ENCODE data around the gene LGMN.
"Not testable (repeated sequence)": the region's sequence is repeated elsewhere in the genome, so short reads cannot be mapped to it uniquely, and the experiment has no call there.

LGMN gene

DNA sequence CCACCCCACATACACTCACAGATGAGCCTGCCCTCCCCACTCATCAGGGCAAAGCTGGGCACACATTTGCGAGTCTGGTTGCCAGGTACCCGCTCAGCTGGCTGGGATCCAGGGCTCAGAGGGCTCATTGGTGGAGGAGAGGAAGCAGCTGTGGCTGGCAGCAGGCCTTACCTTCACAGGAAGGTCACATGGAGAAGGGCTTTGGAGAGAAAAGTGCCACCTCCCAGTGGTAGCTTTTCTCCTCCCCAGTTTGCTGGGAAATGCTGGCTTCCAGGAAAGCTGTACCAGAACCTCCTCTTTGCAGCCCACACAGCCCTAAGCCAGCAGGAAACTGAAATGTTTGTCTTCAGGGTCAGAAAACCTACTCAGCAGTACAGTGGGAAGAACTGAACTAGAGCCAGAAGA, 55.6 kb downstream of the LGMN start:
- DNase-seq, result peak; percentile 72

GRCh38 chr14:92690171-92691011, 58.0 kb downstream of the LGMN start:
- DNase-seq, result peak; percentile 78

GRCh38 chr14:92688434-92689375, 59.7 kb downstream of the LGMN start:
- DNase-seq, result no peak

GRCh38 chr14:92687681-92688433, 60.6 kb downstream of the LGMN start:
- DNase-seq, result no peak

- DNase-seq, result peak; percentile 41
Observed at GRCh38 chr14:92686900-92687427, 61.5 kb downstream of the LGMN start.

- no peak for DNase-seq
Observed at GRCh38 chr14:92686411-92686899, 62.0 kb downstream of the LGMN start.

GRCh38 chr14:92685784-92686355, 62.6 kb downstream of the LGMN start:
- DNase-seq, result no peak

GRCh38 chr14:92684801-92685560, 63.4 kb downstream of the LGMN start:
- DNase-seq, result no peak

- DNase-seq, result no peak
Observed at GRCh38 chr14:92683041-92683440, 65.4 kb downstream of the LGMN start.

DNA sequence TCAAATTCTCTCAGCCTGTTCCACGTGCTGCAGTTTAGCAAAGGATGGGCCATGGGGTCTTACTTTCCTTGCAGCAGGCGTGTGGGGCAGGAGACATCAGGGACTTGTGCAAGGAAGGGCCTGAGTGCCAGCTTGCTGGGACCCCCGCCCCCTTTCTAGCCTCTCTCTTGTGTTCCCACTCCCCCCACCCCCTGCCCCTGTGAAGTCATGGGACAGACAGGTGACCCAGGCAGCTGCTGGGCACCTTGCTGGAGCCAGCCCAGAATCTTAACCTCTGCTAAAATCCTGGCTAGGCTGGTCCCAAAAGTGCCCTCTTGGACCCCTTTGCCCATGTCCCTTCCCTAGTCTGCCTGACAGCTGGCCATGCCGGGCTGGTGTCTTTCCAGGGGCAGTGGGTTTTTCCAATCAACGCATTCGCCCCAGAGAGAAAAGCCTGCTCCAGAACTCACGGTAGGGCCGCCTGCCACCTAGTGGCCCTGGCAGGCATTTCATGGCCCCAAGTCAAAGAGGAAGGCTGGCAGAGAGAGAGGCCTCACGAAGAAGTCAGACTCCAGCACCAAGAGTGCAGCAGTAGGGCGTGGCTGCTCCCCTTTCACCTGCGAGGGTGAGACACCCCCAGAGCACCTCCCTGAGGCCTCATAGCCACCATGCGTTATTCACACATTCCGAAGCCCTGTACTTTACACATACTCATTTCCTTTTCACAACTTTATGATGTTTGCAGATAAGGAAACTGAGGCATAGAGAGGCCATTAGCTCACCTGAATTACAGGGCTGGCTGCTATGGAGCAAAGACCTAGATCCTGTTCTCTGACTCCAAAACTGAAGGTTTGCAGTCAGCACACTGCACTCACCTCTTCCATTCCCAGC, 67.4 kb downstream of the LGMN start:
- DNase-seq, result peak; percentile 91

GRCh38 chr14:92680330-92680729, 68.1 kb downstream of the LGMN start:
- DNase-seq, result not testable (repeated sequence)

DNA sequence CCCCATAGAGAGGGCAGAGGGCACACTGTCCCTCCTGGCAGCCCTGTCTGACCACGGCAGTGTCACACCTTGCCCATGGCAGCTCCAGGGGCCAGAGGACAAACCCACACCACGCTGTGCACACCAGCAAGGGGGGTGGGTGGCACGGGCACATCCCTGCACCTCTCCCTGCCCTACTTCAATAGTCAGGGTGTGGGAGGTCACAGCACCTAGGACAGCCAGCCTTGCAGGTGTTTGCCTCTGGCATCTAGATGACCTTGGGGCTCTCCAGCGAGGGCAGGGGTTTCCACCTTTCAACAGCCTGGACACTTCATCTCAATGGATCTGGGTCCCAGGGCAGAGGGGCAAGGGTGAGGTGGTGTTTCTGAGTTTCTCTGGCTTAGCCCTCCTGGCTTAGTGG, 69.2 kb downstream of the LGMN start:
- DNase-seq, result no peak

GRCh38 chr14:92678766-92679165, 69.7 kb downstream of the LGMN start:
- no peak for DNase-seq

DNA sequence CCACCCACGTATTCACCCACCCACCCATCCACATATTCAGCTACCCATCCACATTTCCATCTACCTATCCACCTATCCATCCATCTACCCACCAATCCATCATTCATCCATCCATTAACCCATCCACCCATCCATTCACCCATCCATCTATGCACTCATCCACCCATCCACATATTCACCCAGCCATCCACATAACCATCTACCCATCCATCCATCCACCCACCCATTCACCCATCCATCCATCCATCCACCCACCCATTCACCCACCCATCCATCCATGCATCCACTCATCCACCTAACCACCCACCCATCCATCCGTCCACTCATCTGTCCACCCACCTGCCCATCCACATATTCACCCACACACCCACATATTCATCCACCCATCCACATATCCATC, 70.5 kb downstream of the LGMN start:
- no peak for DNase-seq

DNA sequence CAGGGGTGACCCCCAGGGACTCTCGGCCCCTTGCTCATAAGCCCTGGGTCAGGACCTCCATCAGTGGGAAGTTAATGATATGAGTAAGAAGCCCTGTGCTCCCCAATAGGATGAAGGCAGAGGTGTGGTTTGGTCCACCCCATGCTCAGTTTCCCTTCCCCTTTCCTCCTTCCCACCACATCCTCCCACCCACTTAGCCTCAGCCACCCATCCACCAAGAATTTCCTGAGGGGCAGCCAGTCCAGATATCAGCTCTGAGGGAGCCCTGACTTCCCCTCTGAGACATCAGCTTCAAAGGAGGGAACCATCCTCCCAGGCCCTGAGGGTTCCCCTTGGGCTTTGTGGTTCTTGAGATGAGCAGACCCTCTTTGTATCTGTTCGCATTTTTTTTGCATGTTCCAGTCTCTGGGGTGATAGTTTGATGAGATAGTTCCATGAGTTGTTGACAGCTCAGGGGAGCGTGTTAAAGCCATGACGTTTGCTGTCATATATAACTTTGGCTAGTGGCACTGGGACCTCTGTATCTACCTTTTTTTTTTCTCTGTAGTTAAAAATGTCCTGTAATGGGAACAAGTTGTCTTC, 71.2 kb downstream of the LGMN start:
- peak; percentile 71 for DNase-seq

- DNase-seq, result no peak
Observed at GRCh38 chr14:92676403-92677086, 71.9 kb downstream of the LGMN start.

- no peak for DNase-seq
Observed at GRCh38 chr14:92675976-92676375, 72.5 kb downstream of the LGMN start.

GRCh38 chr14:92675421-92675820, 73.0 kb downstream of the LGMN start:
- no peak for DNase-seq

DNA sequence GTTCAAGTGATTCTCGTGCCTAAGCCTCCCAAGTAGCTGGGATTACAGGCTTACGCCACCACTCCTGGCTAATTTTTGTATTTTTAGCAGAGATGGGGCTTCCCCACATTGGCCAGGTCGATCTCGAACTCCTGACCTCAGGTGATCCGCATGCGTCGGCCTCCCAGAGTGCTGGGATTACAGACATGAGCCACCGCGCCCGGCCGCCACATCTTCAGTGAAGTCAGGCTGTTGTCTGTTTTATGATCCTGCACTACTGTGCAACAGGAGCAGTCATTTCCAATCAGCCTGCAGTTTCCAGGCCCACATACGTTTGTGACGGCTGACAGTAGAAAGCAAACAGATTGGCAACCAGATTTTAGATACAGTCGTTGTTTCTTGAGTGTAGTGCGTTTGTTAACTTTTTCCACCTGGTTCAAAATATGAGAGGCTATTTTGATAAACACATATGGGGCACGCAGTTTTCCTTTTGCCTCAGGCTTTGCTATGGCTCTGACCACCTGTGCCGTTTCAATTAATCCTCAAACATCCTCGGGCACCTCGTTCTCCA, 74.8 kb downstream of the LGMN start:
- DNase-seq, result no peak
